HEK293 (cell line): Measurements from ENCODE around the gene GSS.

Source experiments
- PRDM10 ChIP-seq: fragments of 450-650 bp; formaldehyde crosslinking; IDR thresholded peaks from 2 replicates; pipeline ENCODE4 v1.5.1; 2016; ENCODE audit warnings: missing biosample characterization, missing genetic modification characterization
- ZBTB7A ChIP-seq: fragments of 450-650 bp; formaldehyde crosslinking; IDR thresholded peaks from 2 replicates; pipeline ENCODE4 v1.5.1; 2016; ENCODE audit warnings: low read depth, missing biosample characterization, missing genetic modification characterization
- ZNF10 ChIP-seq: fragments of 450-650 bp; formaldehyde crosslinking; IDR thresholded peaks from 2 replicates; pipeline ENCODE4 v1.5.1; 2017; ENCODE audit warnings: missing biosample characterization, missing genetic modification characterization

DNA sequence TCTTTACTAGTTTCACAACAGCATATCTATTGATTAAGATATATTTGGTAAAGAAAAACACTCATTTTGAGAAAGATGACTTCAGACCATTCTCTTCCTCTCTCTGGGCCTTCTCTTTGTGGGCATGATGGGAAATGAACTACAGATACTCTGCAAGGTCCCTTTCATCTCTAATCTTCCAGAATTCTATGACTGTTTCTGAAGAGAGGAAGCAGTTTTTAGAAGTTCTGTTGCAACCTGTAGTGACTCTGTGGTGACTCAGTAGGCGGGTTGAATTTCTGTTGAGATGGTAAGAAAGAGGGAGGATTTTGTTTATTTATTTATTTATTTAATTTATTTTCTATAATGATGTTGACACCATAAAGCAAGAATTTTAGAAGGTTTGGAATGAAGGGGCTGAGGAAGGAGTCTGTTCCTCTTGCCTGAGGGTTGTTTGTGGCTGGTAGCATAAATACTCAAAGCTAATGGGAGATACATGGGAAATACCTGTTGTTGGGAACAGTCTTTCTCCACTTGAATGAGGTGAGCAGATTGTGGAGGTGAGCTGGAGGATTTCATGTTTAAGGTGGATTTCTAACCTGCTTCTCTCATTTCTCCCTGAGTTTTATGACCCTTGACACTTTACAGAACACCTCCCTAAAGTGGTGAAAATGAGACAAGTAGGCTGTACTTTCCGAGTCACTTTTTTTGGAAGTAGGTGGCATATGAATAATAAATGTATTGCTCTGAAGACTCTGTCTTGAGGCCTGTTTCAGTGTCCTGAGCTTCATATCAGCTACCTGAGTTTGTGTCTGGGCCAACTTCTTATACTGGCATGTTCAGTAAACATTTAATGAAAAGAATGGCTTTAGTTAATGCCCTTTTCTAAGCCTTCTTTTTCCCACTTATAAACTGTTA, 64.2 kb downstream of the GSS start:
- TF ChIP-seq ZNF10 (tag by site-specific recombination) (no peak), PRDM10 (tag by site-specific recombination) (no peak), ZBTB7A (tag by site-specific recombination) (no peak)
